Measurements from ENCODE around the gene ABLIM2. TPM values are rescaled to one million over a fixed set of nuclear protein-coding genes. Genes with fewer than 3 reads are reported as not detected.

Gene ABLIM2
- total and polyA plus RNA-seq, 10 of the 15 experiments (the other 5 are each of a cell fraction or from before 2014, with no cell fraction given) = 0.03 to 0.15 (median 0.05) TPM; not detected in 7

DNA sequence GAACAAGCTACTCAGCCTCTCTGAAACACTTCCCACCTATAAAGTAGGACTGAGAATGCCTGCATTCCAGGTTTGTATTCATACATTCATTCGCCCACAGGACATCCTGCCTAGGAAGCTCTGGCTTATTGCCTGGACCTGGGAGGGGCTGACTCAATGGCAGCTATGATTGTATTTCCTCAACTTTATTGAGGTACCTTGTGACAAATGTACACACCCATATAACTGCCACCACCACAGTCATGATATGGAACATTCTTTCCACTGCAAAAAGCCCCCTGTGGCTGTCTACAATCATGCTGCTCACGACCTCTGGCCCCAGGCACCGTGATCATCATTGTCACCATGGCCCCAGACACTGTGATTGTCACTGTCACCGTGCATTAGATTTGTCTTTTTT lies 68.3 kb downstream of the ABLIM2 start (continued):
- TF ChIP-seq, protein P1, sequence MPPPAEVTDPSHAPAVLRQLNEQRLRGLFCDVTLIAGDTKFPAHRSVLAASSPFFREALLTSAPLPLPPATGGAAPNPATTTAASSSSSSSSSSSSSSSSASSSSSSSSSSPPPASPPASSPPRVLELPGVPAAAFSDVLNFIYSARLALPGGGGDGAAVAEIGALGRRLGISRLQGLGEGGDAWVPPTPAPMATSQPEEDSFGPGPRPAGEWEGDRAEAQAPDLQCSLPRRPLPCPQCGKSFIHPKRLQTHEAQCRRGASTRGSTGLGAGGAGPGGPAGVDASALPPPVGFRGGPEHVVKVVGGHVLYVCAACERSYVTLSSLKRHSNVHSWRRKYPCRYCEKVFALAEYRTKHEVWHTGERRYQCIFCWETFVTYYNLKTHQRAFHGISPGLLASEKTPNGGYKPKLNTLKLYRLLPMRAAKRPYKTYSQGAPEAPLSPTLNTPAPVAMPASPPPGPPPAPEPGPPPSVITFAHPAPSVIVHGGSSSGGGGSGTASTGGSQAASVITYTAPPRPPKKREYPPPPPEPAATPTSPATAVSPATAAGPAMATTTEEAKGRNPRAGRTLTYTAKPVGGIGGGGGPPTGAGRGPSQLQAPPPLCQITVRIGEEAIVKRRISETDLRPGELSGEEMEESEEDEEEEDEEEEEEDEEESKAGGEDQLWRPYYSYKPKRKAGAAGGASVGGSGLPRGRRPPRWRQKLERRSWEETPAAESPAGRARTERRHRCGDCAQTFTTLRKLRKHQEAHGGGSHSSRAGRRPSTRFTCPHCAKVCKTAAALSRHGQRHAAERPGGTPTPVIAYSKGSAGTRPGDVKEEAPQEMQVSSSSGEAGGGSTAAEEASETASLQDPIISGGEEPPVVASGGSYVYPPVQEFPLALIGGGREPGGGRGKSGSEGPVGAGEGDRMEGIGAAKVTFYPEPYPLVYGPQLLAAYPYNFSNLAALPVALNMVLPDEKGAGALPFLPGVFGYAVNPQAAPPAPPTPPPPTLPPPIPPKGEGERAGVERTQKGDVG (CRISPR knock-in tag; IDR thresholded peaks at IDR 0.05) = no peak
- TF ChIP-seq CHD1 (IDR thresholded peaks at IDR 0.05; ENCODE audit: low read depth, low read length) (no peak), EED (IDR thresholded peaks at IDR 0.05; ENCODE audit: low read depth) (no peak), HCFC1 (IDR thresholded peaks at IDR 0.05; ENCODE audit: low read length) (no peak)
- TF ChIP-seq, protein P2, sequence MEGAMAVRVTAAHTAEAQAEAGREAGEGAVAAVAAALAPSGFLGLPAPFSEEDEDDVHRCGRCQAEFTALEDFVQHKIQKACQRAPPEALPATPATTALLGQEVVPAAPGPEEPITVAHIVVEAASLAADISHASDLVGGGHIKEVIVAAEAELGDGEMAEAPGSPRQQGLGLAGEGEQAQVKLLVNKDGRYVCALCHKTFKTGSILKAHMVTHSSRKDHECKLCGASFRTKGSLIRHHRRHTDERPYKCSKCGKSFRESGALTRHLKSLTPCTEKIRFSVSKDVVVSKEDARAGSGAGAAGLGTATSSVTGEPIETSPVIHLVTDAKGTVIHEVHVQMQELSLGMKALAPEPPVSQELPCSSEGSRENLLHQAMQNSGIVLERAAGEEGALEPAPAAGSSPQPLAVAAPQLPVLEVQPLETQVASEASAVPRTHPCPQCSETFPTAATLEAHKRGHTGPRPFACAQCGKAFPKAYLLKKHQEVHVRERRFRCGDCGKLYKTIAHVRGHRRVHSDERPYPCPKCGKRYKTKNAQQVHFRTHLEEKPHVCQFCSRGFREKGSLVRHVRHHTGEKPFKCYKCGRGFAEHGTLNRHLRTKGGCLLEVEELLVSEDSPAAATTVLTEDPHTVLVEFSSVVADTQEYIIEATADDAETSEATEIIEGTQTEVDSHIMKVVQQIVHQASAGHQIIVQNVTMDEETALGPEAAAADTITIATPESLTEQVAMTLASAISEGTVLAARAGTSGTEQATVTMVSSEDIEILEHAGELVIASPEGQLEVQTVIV (IDR thresholded peaks at IDR 0.05; ENCODE audit: borderline replicate concordance, partially characterized antibody) = no peak

DNA sequence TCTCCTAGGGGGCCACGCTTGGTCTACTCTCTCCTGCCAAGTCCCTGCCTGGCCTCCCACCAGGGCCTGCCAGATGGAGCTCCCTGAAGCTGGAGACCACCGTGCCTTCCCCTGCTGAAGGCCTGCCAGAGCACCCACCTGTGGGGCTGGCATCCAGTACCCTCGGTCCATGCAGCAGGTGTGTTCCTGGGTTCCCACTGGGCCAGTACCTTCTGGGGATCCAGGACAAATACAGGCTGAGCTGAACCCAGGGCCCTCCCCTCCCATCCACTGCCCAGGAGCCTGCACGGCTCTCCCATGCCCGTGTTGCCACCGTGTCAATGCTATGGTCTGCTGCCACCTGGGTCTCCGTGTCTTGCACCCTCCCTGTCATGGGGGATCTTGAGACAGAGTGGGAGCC lies 68.8 kb downstream of the ABLIM2 start:
- RAD21 ChIA-PET (ENCODE audit: unreplicated experiment) = no interaction called here
- Histone ChIP-seq H3K79me2 (ENCODE audit: control insufficient read depth, insufficient read depth, low read length) (no peaks in the 10 kb centered on the region), H3K27ac (ENCODE audit: control insufficient read depth, insufficient read depth) (no peak overlapping the region), H3K27me3 (replicated peaks in 1 of 2; ENCODE audit: control insufficient read depth in 2 of 2, insufficient read depth in 2 of 2, low read length in 1 of 2) (no peaks in the 10 kb centered on the region; a peak in 1 of 4 replicates), H3K9ac (ENCODE audit: control insufficient read depth, insufficient read depth, low read length) (no peak overlapping the region), H2AFZ (ENCODE audit: control insufficient read depth, low read depth, low read length) (no peak overlapping the region), H3K9me3 (replicated peaks; ENCODE audit: control insufficient read depth, insufficient read depth, low read length) (peaks cover 4% of the 10 kb centered on the region; the same call in 1 of the 3 replicates), H3K4me2 (ENCODE audit: control insufficient read depth, insufficient read depth) (no peak overlapping the region), H3K4me1 (ENCODE audit: control insufficient read depth, insufficient read depth, low read length) (no peaks in the 10 kb centered on the region), H3K4me3 (no peak overlapping the region), H3K36me3 (ENCODE audit: control insufficient read depth in 2 of 2, insufficient read depth in 2 of 2, low read length in 1 of 2) (no peaks in the 10 kb centered on the region), H4K20me1 (ENCODE audit: control insufficient read depth, insufficient read depth) (no peaks in the 10 kb centered on the region)
- in situ Hi-C loops (cut with MboI) = no loop called here
- no TSS peak for BruUV-seq (replicated peaks)
- SMC1A ChIA-PET (ENCODE audit: uncharacterized antibody, unreplicated experiment) = no interaction called here
- DNase-seq (ENCODE audit: low read depth, low spot score) (no peak), ATAC-seq (no peak), FAIRE-seq (no peak)
- POLR2A ChIA-PET = no interaction called here
- intact Hi-C loops (cut with micrococcal nuclease; ENCODE audit: unreplicated experiment) = no loop called here
- CTCF ChIA-PET = no interaction called here
- WGBS (ENCODE audit: insufficient coverage, insufficient replicate concordance, low lambda C conversion rate, missing lambda C conversion rate) = 18% methylated on average over 7 of the region's 7 CpGs
- TF ChIP-seq FOXM1 (IDR thresholded peaks at IDR 0.05; ENCODE audit: low read depth, low read length) = no peak
- no peak for TF ChIP-seq PAX5 (IDR thresholded peaks at IDR 0.05; ENCODE audit: borderline replicate concordance, low read depth, low read length)
- TF ChIP-seq, protein P3, sequence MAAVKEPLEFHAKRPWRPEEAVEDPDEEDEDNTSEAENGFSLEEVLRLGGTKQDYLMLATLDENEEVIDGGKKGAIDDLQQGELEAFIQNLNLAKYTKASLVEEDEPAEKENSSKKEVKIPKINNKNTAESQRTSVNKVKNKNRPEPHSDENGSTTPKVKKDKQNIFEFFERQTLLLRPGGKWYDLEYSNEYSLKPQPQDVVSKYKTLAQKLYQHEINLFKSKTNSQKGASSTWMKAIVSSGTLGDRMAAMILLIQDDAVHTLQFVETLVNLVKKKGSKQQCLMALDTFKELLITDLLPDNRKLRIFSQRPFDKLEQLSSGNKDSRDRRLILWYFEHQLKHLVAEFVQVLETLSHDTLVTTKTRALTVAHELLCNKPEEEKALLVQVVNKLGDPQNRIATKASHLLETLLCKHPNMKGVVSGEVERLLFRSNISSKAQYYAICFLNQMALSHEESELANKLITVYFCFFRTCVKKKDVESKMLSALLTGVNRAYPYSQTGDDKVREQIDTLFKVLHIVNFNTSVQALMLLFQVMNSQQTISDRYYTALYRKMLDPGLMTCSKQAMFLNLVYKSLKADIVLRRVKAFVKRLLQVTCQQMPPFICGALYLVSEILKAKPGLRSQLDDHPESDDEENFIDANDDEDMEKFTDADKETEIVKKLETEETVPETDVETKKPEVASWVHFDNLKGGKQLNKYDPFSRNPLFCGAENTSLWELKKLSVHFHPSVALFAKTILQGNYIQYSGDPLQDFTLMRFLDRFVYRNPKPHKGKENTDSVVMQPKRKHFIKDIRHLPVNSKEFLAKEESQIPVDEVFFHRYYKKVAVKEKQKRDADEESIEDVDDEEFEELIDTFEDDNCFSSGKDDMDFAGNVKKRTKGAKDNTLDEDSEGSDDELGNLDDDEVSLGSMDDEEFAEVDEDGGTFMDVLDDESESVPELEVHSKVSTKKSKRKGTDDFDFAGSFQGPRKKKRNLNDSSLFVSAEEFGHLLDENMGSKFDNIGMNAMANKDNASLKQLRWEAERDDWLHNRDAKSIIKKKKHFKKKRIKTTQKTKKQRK (IDR thresholded peaks at IDR 0.05; ENCODE audit: low read depth, low read length) = no peak
- no peak for TF ChIP-seq SIN3A (IDR thresholded peaks at IDR 0.05; ENCODE audit: low read depth, low read length)
- TF ChIP-seq, protein P4, sequence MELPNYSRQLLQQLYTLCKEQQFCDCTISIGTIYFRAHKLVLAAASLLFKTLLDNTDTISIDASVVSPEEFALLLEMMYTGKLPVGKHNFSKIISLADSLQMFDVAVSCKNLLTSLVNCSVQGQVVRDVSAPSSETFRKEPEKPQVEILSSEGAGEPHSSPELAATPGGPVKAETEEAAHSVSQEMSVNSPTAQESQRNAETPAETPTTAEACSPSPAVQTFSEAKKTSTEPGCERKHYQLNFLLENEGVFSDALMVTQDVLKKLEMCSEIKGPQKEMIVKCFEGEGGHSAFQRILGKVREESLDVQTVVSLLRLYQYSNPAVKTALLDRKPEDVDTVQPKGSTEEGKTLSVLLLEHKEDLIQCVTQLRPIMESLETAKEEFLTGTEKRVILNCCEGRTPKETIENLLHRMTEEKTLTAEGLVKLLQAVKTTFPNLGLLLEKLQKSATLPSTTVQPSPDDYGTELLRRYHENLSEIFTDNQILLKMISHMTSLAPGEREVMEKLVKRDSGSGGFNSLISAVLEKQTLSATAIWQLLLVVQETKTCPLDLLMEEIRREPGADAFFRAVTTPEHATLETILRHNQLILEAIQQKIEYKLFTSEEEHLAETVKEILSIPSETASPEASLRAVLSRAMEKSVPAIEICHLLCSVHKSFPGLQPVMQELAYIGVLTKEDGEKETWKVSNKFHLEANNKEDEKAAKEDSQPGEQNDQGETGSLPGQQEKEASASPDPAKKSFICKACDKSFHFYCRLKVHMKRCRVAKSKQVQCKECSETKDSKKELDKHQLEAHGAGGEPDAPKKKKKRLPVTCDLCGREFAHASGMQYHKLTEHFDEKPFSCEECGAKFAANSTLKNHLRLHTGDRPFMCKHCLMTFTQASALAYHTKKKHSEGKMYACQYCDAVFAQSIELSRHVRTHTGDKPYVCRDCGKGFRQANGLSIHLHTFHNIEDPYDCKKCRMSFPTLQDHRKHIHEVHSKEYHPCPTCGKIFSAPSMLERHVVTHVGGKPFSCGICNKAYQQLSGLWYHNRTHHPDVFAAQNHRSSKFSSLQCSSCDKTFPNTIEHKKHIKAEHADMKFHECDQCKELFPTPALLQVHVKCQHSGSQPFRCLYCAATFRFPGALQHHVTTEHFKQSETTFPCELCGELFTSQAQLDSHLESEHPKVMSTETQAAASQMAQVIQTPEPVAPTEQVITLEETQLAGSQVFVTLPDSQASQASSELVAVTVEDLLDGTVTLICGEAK (IDR thresholded peaks at IDR 0.05; ENCODE audit: borderline replicate concordance) = no peak
